ENCODE results near the gene SYVN1.

The SYVN1 gene

GRCh38 chr11:65085446-65085845 is 48.9 kb downstream of the SYVN1 start:
- no peak for DNase-seq

- DNase-seq, result no peak
These were observed 49.5 kb downstream of the SYVN1 start for GRCh38 chr11:65084598-65085375.

GRCh38 chr11:65083834-65084597 is 50.3 kb downstream of the SYVN1 start, which contains the start of the genes CDCA5 and ZFPL1:
Gene CDCA5 (minus strand): TSS chr11:65084040. CDS start chr11:65083978, 62 bp downstream.
Gene ZFPL1 (plus strand): TSS chr11:65084222. CDS start chr11:65084699, 477 bp downstream.
- peak; percentile 97 for DNase-seq

GRCh38 chr11:65083134-65083833 is 51.0 kb downstream of the SYVN1 start:
- no peak for DNase-seq

GRCh38 chr11:65078786-65079342 is 55.5 kb downstream of the SYVN1 start:
- DNase-seq, result no peak

- peak; percentile 78 for DNase-seq
These were observed 56.2 kb downstream of the SYVN1 start for GRCh38 chr11:65078151-65078550.

GRCh38 chr11:65077451-65077850 is 56.9 kb downstream of the SYVN1 start:
- DNase-seq, result no peak

Measured in activated CD4-positive, alpha-beta T cell treated with anti-CD3 and anti-CD28 coated beads for 48 hours (primary cell).